Hematopoietic multipotent progenitor cell (in vitro differentiated cells): Measurements from ENCODE around the gene RHOJ. TPM values are rescaled to one million over a fixed set of nuclear protein-coding genes. Genes with fewer than 3 reads are reported as not detected.

Experiments
- DNase-seq, 3 donors: peaks; one replicate each; pipeline ENCODE4 v3.0.0-alpha.2; 2011 to 2015; ENCODE audit warnings: low read depth in 2 of 3, low spot score in 2 of 3
- total RNA-seq: library from RNA; depleted of rRNA; stranded (reverse); fragments of >200 nt; gene quantifications from one replicate; pipeline ENCODE4 v1.2.3, GENCODE V29; 2012

RHOJ gene
- total RNA-seq, 1 donor = not detected

GRCh38 chr14:63205044-63205575 lies 867 bp downstream of the RHOJ start:
- no peak for DNase-seq

DNA sequence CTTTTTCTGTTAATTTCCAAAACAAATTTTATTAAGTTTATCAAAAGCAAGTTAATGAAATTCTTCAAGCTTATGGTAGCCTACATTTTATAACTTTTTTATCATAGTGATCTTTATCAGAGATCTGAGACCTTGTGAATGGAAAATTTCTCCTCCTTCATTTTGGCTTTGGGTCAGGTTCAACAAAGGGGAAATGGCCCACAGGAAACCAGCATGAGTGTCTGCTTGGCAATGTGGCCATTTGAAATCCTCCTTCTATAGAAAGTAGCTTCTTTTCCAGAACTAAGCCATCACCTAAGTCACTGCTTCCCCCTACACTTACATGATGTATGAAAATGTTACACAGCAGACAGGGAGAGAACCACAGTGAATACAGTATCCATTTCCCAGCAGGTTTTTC lies 1.6 kb downstream of the RHOJ start:
- DNase-seq = no peak

DNA sequence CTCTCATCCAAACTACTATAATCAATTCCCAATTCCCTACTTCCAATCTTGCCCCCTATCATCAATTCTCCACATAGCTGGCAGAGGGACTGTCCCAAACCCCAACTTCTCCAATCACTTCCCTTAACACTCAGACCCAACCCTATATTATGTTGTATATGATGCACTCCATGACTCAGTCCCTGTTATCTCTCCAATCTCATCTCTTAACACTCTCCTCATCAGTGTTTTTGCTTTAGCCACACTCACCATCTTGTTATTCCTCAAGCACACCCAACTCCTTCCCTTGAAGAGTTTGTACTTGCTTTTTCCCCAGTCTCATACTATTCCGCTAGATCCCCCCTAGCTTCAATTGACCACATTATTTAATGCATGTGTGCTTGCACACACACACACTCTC lies 4.9 kb downstream of the RHOJ start:
- no peak for DNase-seq

- DNase-seq = no peak
Observed at GRCh38 chr14:63210812-63211211, 6.6 kb downstream of the RHOJ start.

- DNase-seq = no peak
Observed at GRCh38 chr14:63212209-63212608, 8.0 kb downstream of the RHOJ start.

GRCh38 chr14:63212776-63213500 lies 8.7 kb downstream of the RHOJ start:
- DNase-seq = no peak

GRCh38 chr14:63214417-63215196 lies 10.4 kb downstream of the RHOJ start:
- no peak for DNase-seq

DNA sequence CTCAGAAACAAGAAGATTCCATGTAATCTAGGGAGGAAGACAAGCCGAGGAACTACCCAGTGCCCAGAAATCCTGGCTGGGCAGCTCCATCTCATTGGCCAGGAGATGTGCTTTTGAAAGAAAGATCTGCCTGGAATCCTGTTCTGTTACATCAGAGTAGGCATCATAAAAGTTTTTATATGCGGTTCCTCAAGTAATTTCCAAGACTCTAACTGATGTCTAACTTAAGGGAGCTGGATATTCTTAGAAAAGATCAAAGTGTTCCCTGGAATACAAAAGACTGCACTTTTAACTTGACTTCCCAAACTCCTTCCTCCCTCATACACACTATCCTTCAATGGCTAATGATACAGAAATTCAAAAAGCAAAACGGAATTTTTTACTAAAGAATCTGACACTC lies 16.3 kb downstream of the RHOJ start:
- no peak for DNase-seq

DNA sequence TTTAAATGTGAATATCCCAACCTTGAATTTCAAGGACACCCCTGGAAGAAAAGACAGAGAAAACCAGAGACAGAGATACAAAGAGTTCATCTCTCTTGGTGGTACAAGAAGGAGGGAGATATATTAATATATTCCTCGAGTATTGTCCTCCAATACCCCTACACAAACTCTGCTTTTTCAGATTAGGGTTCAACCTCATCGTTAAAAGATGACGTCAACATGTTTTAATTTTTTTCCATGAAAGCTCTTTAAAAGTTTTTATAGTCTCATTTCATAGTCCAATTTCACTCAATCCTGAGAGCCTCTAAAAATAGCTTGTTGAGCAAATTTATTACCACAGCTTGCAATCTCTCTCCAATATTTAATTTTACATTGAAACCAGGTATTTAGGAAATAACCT lies 19.4 kb downstream of the RHOJ start:
- DNase-seq = no peak

- DNase-seq = no peak
Observed at GRCh38 chr14:63224196-63224595, 20.0 kb downstream of the RHOJ start.

DNA sequence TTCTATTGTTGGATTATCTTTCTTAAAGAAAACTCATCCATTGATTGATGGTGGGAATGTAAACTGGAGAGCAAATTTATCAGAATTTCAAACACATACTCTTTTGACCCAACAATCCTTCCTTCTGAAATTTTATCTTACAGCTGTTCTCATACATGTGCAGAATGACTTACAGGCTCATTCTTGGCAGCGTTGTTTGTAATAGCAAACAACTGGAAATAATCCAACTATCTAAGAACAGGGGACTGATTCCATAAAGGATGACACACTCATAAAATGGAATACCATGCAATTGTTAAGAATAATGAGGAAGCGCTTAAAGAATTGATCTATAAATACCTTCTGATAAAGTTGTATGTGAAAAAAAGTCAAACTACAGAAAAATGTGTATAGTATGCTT lies 24.0 kb downstream of the RHOJ start:
- no peak for DNase-seq

- DNase-seq = no peak
Observed at GRCh38 chr14:63229330-63230059, 25.3 kb downstream of the RHOJ start.

GRCh38 chr14:63231766-63232165 lies 27.5 kb downstream of the RHOJ start:
- no peak for DNase-seq

- no peak for DNase-seq
Observed at GRCh38 chr14:63237791-63238190, 33.5 kb downstream of the RHOJ start.

DNA sequence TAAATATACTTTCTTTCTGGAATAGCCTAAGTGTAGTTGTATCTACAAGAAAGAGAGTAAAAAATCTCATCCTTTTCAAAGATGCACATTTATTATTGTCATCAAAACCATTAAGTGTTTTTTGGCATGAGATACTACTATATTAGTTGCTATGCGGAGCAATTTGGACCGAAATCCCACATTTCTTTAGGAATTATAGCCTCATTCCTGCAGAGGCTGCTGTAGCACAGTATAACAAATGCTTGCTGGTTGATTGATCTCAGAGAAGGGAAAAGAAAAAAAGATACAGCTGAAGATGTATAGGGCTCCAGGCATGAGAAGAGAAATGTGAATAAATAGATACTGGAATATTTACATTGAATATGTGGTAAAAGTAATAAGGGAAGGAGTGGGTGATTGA lies 36.0 kb downstream of the RHOJ start:
- no peak for DNase-seq

GRCh38 chr14:63241096-63241495 lies 36.9 kb downstream of the RHOJ start:
- DNase-seq = no peak

DNA sequence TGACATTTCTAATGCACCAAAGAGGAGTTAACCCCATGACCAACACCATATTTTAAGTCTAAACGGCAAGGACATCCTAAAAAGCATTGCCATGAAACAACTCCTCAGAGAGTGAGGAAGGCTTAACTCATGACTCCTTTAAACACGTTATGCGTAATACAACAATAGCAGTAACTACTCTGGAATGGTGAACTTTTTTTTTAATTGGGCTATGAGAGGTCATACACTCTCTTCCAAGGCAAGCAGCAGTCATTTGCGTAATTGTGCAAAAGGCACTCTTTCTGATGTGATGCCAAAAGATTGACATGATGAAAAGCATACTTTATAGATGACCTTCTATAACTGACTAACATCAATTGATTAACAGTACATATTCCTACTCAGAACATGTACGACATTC lies 39.4 kb downstream of the RHOJ start:
- DNase-seq = no peak

GRCh38 chr14:63245893-63246292 lies 41.6 kb downstream of the RHOJ start:
- DNase-seq = no peak

DNA sequence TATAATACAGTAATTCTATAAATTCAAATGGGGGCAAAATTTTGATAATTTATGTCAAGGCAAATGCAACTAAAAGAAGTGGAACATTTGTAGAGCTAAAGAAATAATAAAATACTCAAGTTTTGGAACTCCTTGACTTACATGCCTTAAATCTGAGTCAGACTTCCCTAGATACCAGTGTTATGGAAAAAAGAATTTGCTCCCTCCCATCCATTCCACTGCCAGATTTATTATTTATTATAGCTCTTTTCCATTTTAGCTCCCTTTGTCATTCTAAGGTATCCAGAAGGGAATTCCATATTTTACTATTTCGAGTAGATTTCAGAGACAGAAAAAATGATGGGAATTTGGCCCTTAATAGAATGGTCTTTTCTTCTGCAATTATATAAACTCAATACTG lies 44.0 kb downstream of the RHOJ start:
- no peak for DNase-seq

- DNase-seq = no peak
Observed at GRCh38 chr14:63249092-63249491, 44.8 kb downstream of the RHOJ start.

DNA sequence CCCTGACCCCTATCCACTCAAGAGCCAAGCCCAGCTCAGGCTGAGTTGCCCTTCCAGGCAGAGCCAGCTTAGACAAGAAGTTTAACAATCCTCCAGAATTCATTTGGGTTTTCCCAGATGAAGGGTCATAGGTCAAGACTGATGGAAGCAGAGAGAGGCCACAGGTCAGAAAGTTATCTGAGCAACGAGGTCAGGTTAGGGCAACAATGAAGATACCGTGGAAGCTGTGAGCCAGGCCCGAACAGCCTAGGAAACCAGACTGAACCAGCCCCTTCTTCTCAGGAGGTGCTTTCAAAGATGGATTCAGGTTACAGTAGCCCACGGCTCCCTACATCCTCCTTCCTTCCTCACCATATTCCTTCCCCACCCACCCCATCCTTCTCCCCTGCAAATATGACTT lies 53.1 kb downstream of the RHOJ start:
- no peak for DNase-seq
